ENCODE data around the gene GMPR2.

Gene GMPR2

DNA sequence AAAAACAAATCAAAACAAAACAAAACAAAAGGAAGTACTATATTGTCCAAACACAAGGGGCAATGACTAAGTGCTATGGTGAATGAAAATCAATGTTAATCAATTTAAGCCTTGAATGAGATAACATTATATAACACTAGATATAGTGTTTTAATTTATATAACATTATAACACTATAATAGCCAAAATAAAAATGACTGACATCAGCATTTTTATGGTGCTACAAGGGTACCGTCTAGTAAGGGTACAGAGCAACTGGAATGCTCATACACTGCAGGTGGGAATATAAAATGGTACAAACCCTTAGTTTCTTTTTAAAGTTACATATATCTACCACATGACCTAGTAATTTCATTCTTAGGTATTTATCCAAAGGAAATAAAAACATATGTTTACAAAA, 6.3 kb upstream of the GMPR2 start:
- DNase-seq, result no peak
- Histone ChIP-seq H3K9me3 (no peaks in the 10 kb centered on the region), H3K27me3 (no peaks in the 10 kb centered on the region), H3K4me1 (no peaks in the 10 kb centered on the region), H3K36me3 (peaks cover 14% of the 10 kb centered on the region), H3K4me3 (ENCODE audit: low read depth, low read length) (no peak overlapping the region)
- TF ChIP-seq, protein P1, sequence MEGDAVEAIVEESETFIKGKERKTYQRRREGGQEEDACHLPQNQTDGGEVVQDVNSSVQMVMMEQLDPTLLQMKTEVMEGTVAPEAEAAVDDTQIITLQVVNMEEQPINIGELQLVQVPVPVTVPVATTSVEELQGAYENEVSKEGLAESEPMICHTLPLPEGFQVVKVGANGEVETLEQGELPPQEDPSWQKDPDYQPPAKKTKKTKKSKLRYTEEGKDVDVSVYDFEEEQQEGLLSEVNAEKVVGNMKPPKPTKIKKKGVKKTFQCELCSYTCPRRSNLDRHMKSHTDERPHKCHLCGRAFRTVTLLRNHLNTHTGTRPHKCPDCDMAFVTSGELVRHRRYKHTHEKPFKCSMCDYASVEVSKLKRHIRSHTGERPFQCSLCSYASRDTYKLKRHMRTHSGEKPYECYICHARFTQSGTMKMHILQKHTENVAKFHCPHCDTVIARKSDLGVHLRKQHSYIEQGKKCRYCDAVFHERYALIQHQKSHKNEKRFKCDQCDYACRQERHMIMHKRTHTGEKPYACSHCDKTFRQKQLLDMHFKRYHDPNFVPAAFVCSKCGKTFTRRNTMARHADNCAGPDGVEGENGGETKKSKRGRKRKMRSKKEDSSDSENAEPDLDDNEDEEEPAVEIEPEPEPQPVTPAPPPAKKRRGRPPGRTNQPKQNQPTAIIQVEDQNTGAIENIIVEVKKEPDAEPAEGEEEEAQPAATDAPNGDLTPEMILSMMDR (IDR thresholded peaks at IDR 0.05; ENCODE audit: low read depth, low read length), result no peak

DNA sequence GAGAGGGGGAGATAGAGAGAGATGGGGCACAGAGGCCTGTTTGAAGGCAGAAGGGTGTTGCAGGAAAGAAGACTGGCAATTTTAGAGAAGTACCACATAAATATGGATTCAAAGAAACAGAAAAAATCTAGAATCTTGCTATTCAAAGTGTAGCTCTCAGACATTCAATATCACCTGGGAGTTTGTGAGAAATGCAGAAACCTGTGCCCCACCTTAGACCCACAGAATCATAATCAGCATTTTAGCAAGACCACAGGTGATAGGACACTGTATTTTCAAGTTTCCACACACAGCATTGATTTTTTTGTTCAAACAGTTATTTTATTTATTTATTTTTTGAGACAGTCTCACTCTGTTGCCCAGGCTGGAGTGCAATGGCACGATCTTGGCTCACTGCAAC, 3.8 kb upstream of the GMPR2 start:
- no peak overlapping the region for H3K4me3 ChIP-seq (ENCODE audit: low read depth, low read length)
- no peak for DNase-seq
- H3K4me1 ChIP-seq, result peaks cover 4% of the 10 kb centered on the region; the same call in 1 of the 2 replicates
- H3K36me3 ChIP-seq, result peaks cover 14% of the 10 kb centered on the region
- TF ChIP-seq, protein P1 (IDR thresholded peaks at IDR 0.05; ENCODE audit: low read depth, low read length), result no peak
- H3K9me3 ChIP-seq, result no peaks in the 10 kb centered on the region
- H3K27me3 ChIP-seq, result no peaks in the 10 kb centered on the region

DNA sequence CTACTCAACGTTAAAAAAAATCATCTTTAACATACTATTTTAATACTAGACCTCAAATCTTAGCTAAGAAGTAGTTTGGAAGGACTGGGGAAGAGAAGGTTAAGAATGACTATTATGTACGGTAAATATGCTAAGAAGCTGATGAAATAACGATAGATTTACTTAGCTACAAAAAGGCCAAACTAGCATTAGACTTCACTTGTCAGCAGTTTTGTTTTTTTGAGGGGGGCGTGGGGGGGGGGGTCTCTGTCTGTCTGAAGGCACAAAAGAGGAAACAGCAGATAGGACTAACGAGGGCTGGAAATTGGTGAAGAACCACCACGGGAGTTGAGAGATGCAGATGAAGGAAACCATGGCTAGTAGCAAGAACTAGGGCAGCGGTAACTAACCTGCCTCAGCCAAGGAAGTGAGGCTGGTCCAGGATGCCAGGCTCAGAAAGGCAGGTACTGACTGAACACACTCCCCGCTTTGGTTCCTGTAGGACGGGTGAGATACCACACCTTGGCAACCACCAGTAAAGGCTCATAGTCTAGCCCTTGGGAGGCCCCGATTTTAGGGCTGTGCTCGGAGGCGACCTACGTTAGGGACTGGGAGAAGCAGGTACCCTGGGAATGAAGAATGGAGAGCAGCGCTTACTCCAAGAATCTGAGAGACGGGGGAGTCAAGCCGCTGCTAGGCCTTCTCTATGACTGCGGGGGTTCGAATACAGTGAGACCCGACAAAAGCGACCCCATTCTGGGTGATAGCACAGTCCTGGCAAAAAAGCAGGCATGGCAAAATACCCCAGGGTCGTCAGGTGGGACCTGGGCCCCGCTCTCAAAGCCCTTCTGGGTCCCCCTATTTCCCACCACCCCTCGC, 1.2 kb upstream of the GMPR2 start:
- peak overlapping the region; percentile 90 for H3K4me3 ChIP-seq (ENCODE audit: low read depth, low read length)
- H3K9me3 ChIP-seq, result no peaks in the 10 kb centered on the region
- peaks cover 19% of the 10 kb centered on the region for H3K36me3 ChIP-seq
- H3K4me1 ChIP-seq, result peaks cover 4% of the 10 kb centered on the region; the same call in 1 of the 2 replicates
- TF ChIP-seq, protein P1 (IDR thresholded peaks at IDR 0.05; ENCODE audit: low read depth, low read length), result no peak
- H3K27me3 ChIP-seq, result no peaks in the 10 kb centered on the region
- no peak for DNase-seq

DNA sequence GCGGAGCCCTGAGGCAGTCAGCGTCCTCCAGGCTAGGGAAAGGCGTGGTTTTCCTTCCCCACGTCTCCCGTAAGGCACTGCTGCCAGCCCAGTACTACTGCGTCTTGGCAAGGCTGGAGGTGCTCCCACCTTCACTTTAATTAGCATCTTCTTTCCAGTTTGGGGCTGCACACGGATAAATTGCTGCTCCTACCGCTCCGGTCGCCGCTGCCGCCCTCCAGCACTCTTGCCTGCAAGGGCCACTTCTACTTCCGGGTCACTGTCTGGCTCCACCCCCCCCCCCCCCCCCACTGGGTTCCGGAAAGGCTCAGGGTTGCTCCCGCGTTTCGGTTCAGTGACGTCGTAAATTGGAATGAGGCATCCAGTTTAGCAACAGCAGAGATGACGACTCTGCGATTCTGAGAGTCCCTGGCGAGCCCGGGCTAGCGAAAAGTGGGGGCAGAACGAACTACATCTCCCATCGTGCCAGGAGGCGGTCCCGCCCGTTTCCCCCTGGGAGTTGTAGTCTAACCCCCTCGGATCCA, 546 bp upstream of the GMPR2 start, which contains the start of gene NEDD8:
NEDD8 (minus strand) TSS at position 247 of the 524 bp plus-strand sequence; CDS start at position 147, 100 bp downstream.
- Histone ChIP-seq H3K27me3 (no peaks in the 10 kb centered on the region), H3K36me3 (peaks cover 25% of the 10 kb centered on the region), H3K4me1 (peaks cover 4% of the 10 kb centered on the region; the same call in 1 of the 2 replicates), H3K4me3 (ENCODE audit: low read depth, low read length) (peak within 1 kb of the TSS; percentile 90), H3K9me3 (no peaks in the 10 kb centered on the region)
- peak; percentile 90 for DNase-seq
- TF ChIP-seq, protein P1 (IDR thresholded peaks at IDR 0.05; ENCODE audit: low read depth, low read length), result no peak

DNA sequence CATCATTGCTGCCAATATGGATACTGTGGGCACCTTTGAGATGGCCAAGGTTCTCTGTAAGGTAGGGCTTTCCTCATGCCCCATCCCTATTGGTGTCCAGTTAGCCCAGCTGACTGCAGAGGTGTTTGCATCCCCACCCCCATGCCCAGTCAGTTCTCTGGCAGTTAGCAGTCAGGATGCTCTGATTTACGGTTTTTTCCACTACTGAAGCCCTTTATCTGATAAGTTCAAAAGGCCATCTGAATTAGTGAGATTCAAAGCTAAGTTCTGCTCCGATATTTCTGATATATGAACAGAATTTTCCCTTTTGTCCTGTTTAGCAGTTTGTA, 773 bp downstream of the GMPR2 start:
- TF ChIP-seq, protein P1 (IDR thresholded peaks at IDR 0.05; ENCODE audit: low read depth, low read length), result no peak
- Histone ChIP-seq H3K27me3 (no peaks in the 10 kb centered on the region), H3K36me3 (peaks cover 17% of the 10 kb centered on the region), H3K9me3 (no peaks in the 10 kb centered on the region), H3K4me3 (ENCODE audit: low read depth, low read length) (peak overlapping the region; percentile 90), H3K4me1 (peaks cover 4% of the 10 kb centered on the region; the same call in 1 of the 2 replicates)
- no peak for DNase-seq
